ENCODE data around the gene MAPK6.

Gene MAPK6

DNA sequence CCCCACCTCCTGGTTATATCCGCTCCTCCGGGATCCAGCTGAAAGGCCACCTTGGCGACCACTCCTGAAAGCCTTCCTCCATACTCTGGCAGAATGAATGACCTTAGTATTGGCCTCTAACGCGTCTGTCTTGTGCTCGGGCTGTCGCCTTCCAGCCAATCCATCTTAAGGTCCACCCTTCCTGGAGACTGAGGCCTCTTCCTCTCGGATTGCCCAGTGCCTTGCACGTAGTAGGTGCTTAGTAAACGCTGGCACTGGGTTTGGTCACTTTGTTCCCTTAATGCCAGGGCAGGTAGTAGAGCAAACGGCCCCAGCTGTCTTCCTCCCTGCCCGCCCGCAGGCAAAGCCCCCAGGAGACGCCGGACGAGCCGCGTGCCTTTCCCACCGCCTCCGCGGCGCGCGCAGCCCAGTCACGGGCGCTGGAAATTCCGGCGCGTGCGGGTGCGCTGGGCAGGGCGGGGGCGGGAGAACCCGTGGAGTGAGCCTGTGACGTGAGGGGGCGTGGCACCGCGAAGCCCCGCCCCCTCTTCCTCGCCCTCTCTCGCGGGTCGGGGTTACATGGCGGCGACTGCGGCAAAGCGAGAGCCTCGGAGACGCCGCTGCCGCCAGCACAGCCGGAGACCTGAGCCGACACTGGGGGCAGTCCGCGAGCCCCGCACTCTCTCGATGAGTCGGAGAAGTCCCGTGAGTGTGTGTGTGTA is at the start of gene MAPK6:
TSS of gene MAPK6 (plus strand) at position 527 of the 701 bp plus-strand sequence. CDS start 27,242 bp downstream, outside the sequence.
- Histone ChIP-seq H3K9me3 (ENCODE audit: control insufficient read depth, low read length) (no peaks in the 10 kb centered on the region), H3K4me3 (ENCODE audit: low read length) (peak within 1 kb of the TSS; percentile 47), H3K9ac (ENCODE audit: low read length) (peak within 1 kb of the TSS; percentile 84), H3K36me3 (ENCODE audit: control insufficient read depth, insufficient read depth, low read length) (no peaks in the 10 kb centered on the region), H3K4me1 (ENCODE audit: control insufficient read depth, insufficient read depth, low read length) (peaks cover 19% of the 10 kb centered on the region), H3K27me3 (ENCODE audit: control insufficient read depth, insufficient read depth, low read length) (no peaks in the 10 kb centered on the region)

GRCh38 chr15:51969728-51970127 is 49.3 kb upstream of the MAPK6 start:
- no peak overlapping the region for H3K4me3 ChIP-seq (ENCODE audit: low read length)
- no peaks in the 10 kb centered on the region for H3K9me3 ChIP-seq (ENCODE audit: control insufficient read depth, low read length)
- H3K4me1 ChIP-seq (ENCODE audit: control insufficient read depth, insufficient read depth, low read length): peaks cover 12% of the 10 kb centered on the region
- no peaks in the 10 kb centered on the region for H3K36me3 ChIP-seq (ENCODE audit: control insufficient read depth, insufficient read depth, low read length)
- H3K27me3 ChIP-seq (ENCODE audit: control insufficient read depth, insufficient read depth, low read length): no peaks in the 10 kb centered on the region
- H3K9ac ChIP-seq (ENCODE audit: low read length): no peak overlapping the region

GRCh38 chr15:51970132-51970817 is 48.7 kb upstream of the MAPK6 start:
- Histone ChIP-seq H3K4me3 (ENCODE audit: low read length) (no peak overlapping the region), H3K4me1 (ENCODE audit: control insufficient read depth, insufficient read depth, low read length) (peaks cover 12% of the 10 kb centered on the region), H3K27me3 (ENCODE audit: control insufficient read depth, insufficient read depth, low read length) (no peaks in the 10 kb centered on the region), H3K9me3 (ENCODE audit: control insufficient read depth, low read length) (no peaks in the 10 kb centered on the region), H3K9ac (ENCODE audit: low read length) (no peak overlapping the region), H3K36me3 (ENCODE audit: control insufficient read depth, insufficient read depth, low read length) (no peaks in the 10 kb centered on the region)

DNA sequence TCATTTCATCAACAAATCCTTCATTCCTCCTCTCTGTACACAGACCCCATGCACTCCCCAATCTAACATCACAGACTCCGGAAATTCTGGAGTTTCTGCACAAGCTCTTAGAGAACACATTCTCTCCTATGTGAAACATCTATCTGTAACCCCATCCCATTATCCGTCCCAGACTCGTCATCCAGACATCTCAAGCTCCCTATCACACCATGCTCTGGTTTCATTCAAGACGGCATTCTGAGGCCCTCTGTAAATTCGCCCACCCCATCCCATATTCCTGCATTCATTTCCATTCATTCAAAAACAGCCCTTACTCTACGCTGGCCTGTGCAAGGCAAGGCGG is 48.0 kb upstream of the MAPK6 start:
- peak overlapping the region; percentile 91 for H3K9ac ChIP-seq (ENCODE audit: low read length)
- no peaks in the 10 kb centered on the region for H3K36me3 ChIP-seq (ENCODE audit: control insufficient read depth, insufficient read depth, low read length)
- H3K27me3 ChIP-seq (ENCODE audit: control insufficient read depth, insufficient read depth, low read length): no peaks in the 10 kb centered on the region

DNA sequence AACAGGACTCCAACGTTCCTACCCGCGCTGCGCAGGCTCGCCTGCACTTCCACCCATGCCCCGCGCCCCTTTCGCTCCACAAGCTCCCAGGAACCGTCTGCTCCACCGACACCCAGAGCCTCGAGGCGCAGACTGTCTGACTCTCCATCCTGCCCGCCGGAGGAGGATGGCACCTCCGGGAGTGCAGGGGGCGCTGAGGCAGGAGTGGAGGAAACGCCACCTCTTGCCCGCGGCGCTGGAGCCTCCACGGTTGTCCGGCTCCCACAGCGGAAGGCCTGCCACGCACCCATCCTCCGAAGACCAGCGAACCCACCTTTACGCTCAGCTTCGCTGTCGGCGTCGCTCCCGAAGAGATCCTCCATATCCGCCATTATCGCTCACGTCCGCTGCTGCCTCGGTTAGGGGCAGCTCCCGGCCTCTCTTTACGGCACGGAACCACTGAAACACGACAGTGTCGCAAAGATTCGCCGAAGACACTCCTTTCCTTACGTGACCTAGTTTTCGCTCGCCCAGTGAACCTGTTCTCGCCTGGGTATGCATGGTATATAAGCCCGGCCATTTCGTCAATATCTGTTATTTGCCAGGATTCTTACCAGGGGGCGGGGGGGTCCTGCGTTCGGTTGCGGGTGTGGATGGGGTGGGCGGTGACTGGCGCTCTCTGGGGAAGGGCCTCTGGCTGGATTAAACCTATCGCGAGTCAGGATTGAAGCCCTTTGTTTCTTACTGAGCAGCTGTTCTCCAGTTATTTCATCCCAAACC is 47.5 kb upstream of the MAPK6 start, which contains the start of gene LEO1:
TSS of gene LEO1 (minus strand) at position 404 of the 759 bp plus-strand sequence. CDS start at position 371, 33 bp downstream.
- Histone ChIP-seq H3K27me3 (ENCODE audit: control insufficient read depth, insufficient read depth, low read length) (no peaks in the 10 kb centered on the region), H3K9me3 (ENCODE audit: control insufficient read depth, low read length) (no peaks in the 10 kb centered on the region), H3K4me1 (ENCODE audit: control insufficient read depth, insufficient read depth, low read length) (peaks cover 12% of the 10 kb centered on the region), H3K4me3 (ENCODE audit: low read length) (peak within 1 kb of the TSS; percentile 77), H3K9ac (ENCODE audit: low read length) (peak within 1 kb of the TSS; percentile 91), H3K36me3 (ENCODE audit: control insufficient read depth, insufficient read depth, low read length) (no peaks in the 10 kb centered on the region)

More for the DNA sequence above, 48.0 kb upstream of the MAPK6 start:
- Histone ChIP-seq H3K4me3 (ENCODE audit: low read length) (peak overlapping the region; percentile 77), H3K9me3 (ENCODE audit: control insufficient read depth, low read length) (no peaks in the 10 kb centered on the region), H3K4me1 (ENCODE audit: control insufficient read depth, insufficient read depth, low read length) (peaks cover 12% of the 10 kb centered on the region)

DNA sequence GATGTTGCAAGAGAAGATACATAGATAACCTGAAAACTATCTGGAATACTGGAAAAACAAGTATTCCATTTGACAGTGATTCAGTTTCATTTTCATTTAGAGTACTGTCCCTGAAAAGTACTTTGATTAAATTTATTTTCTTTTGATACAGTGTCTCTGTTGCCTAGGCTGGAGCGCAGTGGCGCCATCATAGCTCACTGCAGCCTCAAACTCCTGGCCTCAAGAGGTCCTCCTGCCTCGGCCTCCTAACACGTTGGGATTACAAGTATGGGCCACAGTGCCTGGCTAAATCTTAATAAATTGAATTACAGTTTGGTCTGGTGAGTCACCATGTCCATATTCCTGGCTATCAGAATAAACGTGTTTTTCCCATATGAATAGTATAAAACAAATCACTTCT is 45.8 kb upstream of the MAPK6 start:
- no peak overlapping the region for H3K9ac ChIP-seq (ENCODE audit: low read length)
- no peaks in the 10 kb centered on the region for H3K27me3 ChIP-seq (ENCODE audit: control insufficient read depth, insufficient read depth, low read length)
- no peaks in the 10 kb centered on the region for H3K36me3 ChIP-seq (ENCODE audit: control insufficient read depth, insufficient read depth, low read length)
- peaks cover 12% of the 10 kb centered on the region for H3K4me1 ChIP-seq (ENCODE audit: control insufficient read depth, insufficient read depth, low read length)
- H3K9me3 ChIP-seq (ENCODE audit: control insufficient read depth, low read length): no peaks in the 10 kb centered on the region
- no peak overlapping the region for H3K4me3 ChIP-seq (ENCODE audit: low read length)

GRCh38 chr15:51973775-51974174 is 45.2 kb upstream of the MAPK6 start:
- Histone ChIP-seq H3K4me1 (ENCODE audit: control insufficient read depth, insufficient read depth, low read length) (peaks cover 12% of the 10 kb centered on the region), H3K9ac (ENCODE audit: low read length) (no peak overlapping the region), H3K27me3 (ENCODE audit: control insufficient read depth, insufficient read depth, low read length) (no peaks in the 10 kb centered on the region), H3K36me3 (ENCODE audit: control insufficient read depth, insufficient read depth, low read length) (no peaks in the 10 kb centered on the region), H3K9me3 (ENCODE audit: control insufficient read depth, low read length) (no peaks in the 10 kb centered on the region), H3K4me3 (ENCODE audit: low read length) (no peak overlapping the region)

- H3K27me3 ChIP-seq (ENCODE audit: control insufficient read depth, insufficient read depth, low read length): no peaks in the 10 kb centered on the region
- H3K36me3 ChIP-seq (ENCODE audit: control insufficient read depth, insufficient read depth, low read length): no peaks in the 10 kb centered on the region
- peaks cover 15% of the 10 kb centered on the region for H3K4me1 ChIP-seq (ENCODE audit: control insufficient read depth, insufficient read depth, low read length)
- H3K9ac ChIP-seq (ENCODE audit: low read length): peak overlapping the region; percentile 32
- H3K9me3 ChIP-seq (ENCODE audit: control insufficient read depth, low read length): no peaks in the 10 kb centered on the region
- H3K4me3 ChIP-seq (ENCODE audit: low read length): no peak overlapping the region
Measured at GRCh38 chr15:51982013-51982769, 36.8 kb upstream of the MAPK6 start.

DNA sequence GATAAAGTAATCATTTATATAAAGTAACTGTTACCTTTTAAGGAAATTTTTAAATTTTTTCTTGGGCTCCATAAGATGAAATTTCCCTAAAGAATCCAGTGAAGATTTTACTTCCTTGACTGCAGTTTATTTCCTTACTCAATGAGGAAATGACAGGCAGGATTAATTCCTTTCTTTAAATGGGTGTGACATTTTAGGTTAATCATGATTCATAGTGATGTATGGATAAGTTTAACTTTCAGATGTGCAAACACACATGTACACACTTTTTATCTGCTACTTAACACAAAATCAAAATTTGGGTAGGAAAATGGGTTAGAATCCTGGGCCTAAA is 36.3 kb upstream of the MAPK6 start:
- no peak overlapping the region for H3K4me3 ChIP-seq (ENCODE audit: low read length)

DNA sequence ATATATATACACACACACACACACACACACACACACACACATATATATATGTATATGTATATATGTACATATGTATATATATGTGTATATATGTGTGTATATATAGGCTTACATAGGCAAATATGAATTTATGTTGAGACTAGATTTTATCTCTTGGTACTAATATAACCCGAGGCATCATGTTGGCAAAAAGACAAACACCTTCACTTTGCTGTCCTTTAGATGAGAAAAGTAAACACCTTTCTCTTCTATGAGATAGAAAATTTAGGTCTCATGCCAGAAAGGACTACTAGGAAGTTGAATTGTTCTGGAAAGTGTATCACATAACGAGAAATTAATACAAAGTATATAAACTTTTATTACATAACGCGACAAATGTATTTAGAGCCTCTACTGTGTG is 27.9 kb upstream of the MAPK6 start:
- Histone ChIP-seq H3K4me3 (ENCODE audit: low read length) (no peak overlapping the region), H3K9ac (ENCODE audit: low read length) (no peak overlapping the region), H3K27me3 (ENCODE audit: control insufficient read depth, insufficient read depth, low read length) (no peaks in the 10 kb centered on the region), H3K4me1 (ENCODE audit: control insufficient read depth, insufficient read depth, low read length) (peaks cover 12% of the 10 kb centered on the region), H3K9me3 (ENCODE audit: control insufficient read depth, low read length) (no peaks in the 10 kb centered on the region), H3K36me3 (ENCODE audit: control insufficient read depth, insufficient read depth, low read length) (no peaks in the 10 kb centered on the region)

More for the DNA sequence above, 36.3 kb upstream of the MAPK6 start:
- Histone ChIP-seq H3K27me3 (ENCODE audit: control insufficient read depth, insufficient read depth, low read length) (no peaks in the 10 kb centered on the region), H3K9ac (ENCODE audit: low read length) (no peak overlapping the region), H3K4me1 (ENCODE audit: control insufficient read depth, insufficient read depth, low read length) (peaks cover 15% of the 10 kb centered on the region), H3K9me3 (ENCODE audit: control insufficient read depth, low read length) (no peaks in the 10 kb centered on the region), H3K36me3 (ENCODE audit: control insufficient read depth, insufficient read depth, low read length) (no peaks in the 10 kb centered on the region)

DNA sequence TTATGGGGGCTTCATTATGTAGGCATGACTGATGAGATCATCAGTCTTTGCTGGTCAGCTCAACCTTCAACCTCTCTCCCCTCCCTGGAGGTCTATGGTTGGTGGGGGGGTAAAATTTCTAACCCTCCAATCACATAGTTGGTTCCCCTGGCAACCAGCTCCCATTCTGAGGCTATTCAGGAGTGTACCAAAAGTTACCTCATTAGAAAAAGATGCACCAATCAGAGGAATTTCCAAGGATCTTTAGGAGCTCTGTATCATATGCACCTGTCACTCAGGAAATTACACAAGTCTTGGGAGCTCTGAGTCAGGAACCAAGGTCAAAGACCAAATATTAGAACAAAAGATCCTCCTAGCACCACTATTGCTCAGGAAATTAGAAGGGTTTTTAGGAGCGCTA is 26.1 kb upstream of the MAPK6 start:
- Histone ChIP-seq H3K9me3 (ENCODE audit: control insufficient read depth, low read length) (no peaks in the 10 kb centered on the region), H3K4me3 (ENCODE audit: low read length) (no peak overlapping the region), H3K9ac (ENCODE audit: low read length) (no peak overlapping the region), H3K4me1 (ENCODE audit: control insufficient read depth, insufficient read depth, low read length) (peaks cover 12% of the 10 kb centered on the region), H3K27me3 (ENCODE audit: control insufficient read depth, insufficient read depth, low read length) (no peaks in the 10 kb centered on the region), H3K36me3 (ENCODE audit: control insufficient read depth, insufficient read depth, low read length) (no peaks in the 10 kb centered on the region)
